Measurements from ENCODE around the gene C12orf76. TPM values are rescaled to one million over a fixed set of nuclear protein-coding genes. Genes with fewer than 3 reads are reported as not detected.
A peak's percentile ranks its signal among the peaks of the same experiment; 100 is the strongest.

C12orf76 gene
- total and polyA plus RNA-seq, 9 of the 15 experiments (the other 6 are each of a cell fraction or from before 2014, with no cell fraction given), result 6.3 to 38.6 (median 12.3) TPM

- TF ChIP-seq NFE2 (IDR thresholded peaks at IDR 0.05; ENCODE audit: low read depth) (no peak; the same call in 1 of the 2 replicates), CTBP1 (IDR thresholded peaks at IDR 0.05; ENCODE audit: borderline replicate concordance) (no peak), ZNF561 (CRISPR knock-in tag; conservative IDR thresholded peaks at IDR 0.05) (no peak), HMG20A (CRISPR knock-in tag; conservative IDR thresholded peaks at IDR 0.05) (no peak), MCM5 (IDR thresholded peaks at IDR 0.05; ENCODE audit: low read depth) (no peak), ZBTB9 (CRISPR knock-in tag; IDR thresholded peaks at IDR 0.05) (peak; percentile 73), ZC3H4 (CRISPR knock-in tag; IDR thresholded peaks at IDR 0.05; ENCODE audit: borderline replicate concordance) (no peak), PYGO2 (tag; IDR thresholded peaks at IDR 0.05) (no peak; the same call in 1 of the 2 replicates), SOX6 (IDR thresholded peaks at IDR 0.05) (peak; percentile 93), BHLHE40 (IDR thresholded peaks at IDR 0.05; ENCODE audit: low read length) (peak; percentile 62), NR4A1 (CRISPR knock-in tag; IDR thresholded peaks at IDR 0.05) (0 out of 2 replicates have a peak, but pooled peaks have one; percentile 52), NR4A1 (tag; IDR thresholded peaks at IDR 0.05) (peak; percentile 93), MED1 (CRISPR knock-in tag; IDR thresholded peaks at IDR 0.05; ENCODE audit: borderline replicate concordance) (no peak), BCOR (IDR thresholded peaks at IDR 0.05) (peak; percentile 28; the same call in 1 of the 2 replicates), SP1 (CRISPR knock-in tag; IDR thresholded peaks at IDR 0.05) (peak; percentile 95), SRSF1 (IDR thresholded peaks at IDR 0.05; ENCODE audit: low read depth, low read length) (no peak), SETDB1 (IDR thresholded peaks at IDR 0.05; ENCODE audit: low read length) (no peak)
- TF ChIP-seq, protein P1, sequence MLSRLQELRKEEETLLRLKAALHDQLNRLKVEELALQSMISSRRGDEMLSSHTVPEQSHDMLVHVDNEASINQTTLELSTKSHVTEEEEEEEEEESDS (CRISPR knock-in tag; IDR thresholded peaks at IDR 0.05), result no peak
- TF ChIP-seq, protein P2, sequence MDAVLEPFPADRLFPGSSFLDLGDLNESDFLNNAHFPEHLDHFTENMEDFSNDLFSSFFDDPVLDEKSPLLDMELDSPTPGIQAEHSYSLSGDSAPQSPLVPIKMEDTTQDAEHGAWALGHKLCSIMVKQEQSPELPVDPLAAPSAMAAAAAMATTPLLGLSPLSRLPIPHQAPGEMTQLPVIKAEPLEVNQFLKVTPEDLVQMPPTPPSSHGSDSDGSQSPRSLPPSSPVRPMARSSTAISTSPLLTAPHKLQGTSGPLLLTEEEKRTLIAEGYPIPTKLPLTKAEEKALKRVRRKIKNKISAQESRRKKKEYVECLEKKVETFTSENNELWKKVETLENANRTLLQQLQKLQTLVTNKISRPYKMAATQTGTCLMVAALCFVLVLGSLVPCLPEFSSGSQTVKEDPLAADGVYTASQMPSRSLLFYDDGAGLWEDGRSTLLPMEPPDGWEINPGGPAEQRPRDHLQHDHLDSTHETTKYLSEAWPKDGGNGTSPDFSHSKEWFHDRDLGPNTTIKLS (IDR thresholded peaks at IDR 0.05; ENCODE audit: borderline replicate concordance, low read depth), result peak; percentile 60; the same call in 1 of the 2 replicates
- TF ChIP-seq, protein P3, sequence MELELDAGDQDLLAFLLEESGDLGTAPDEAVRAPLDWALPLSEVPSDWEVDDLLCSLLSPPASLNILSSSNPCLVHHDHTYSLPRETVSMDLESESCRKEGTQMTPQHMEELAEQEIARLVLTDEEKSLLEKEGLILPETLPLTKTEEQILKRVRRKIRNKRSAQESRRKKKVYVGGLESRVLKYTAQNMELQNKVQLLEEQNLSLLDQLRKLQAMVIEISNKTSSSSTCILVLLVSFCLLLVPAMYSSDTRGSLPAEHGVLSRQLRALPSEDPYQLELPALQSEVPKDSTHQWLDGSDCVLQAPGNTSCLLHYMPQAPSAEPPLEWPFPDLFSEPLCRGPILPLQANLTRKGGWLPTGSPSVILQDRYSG (tag; conservative IDR thresholded peaks at IDR 0.05; ENCODE audit: low read depth), result peak; percentile 90; the same call in 1 of the 2 replicates
- TF ChIP-seq, protein P4, sequence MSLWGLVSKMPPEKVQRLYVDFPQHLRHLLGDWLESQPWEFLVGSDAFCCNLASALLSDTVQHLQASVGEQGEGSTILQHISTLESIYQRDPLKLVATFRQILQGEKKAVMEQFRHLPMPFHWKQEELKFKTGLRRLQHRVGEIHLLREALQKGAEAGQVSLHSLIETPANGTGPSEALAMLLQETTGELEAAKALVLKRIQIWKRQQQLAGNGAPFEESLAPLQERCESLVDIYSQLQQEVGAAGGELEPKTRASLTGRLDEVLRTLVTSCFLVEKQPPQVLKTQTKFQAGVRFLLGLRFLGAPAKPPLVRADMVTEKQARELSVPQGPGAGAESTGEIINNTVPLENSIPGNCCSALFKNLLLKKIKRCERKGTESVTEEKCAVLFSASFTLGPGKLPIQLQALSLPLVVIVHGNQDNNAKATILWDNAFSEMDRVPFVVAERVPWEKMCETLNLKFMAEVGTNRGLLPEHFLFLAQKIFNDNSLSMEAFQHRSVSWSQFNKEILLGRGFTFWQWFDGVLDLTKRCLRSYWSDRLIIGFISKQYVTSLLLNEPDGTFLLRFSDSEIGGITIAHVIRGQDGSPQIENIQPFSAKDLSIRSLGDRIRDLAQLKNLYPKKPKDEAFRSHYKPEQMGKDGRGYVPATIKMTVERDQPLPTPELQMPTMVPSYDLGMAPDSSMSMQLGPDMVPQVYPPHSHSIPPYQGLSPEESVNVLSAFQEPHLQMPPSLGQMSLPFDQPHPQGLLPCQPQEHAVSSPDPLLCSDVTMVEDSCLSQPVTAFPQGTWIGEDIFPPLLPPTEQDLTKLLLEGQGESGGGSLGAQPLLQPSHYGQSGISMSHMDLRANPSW (CRISPR knock-in tag; IDR thresholded peaks at IDR 0.05), result no peak
Measured at GRCh38 chr12:110079477-110080400, 31.4 kb upstream of the C12orf76 start (continued).

Measured in K562 (cell line).